Uterus (tissue), 2 donors: Measurements from ENCODE around the gene GALNT14.

ENCODE experiments used
- POLR2A ChIP-seq, 2 donors: fragments of 450-650 bp; IDR thresholded peaks; one replicate each; pipeline ENCODE4 v1.6.1; 2016; ENCODE audit warnings: antibody characterized with exemption in 2 of 2, mild to moderate bottlenecking in 1 of 2, moderate library complexity in 1 of 2
- TF ChIP-seq, protein P1 (sequence below), 4 experiments: fragments of 200-600 bp in 2 of 4; fragments of 450-650 bp in 2 of 4; sonication (generic) in 2 of 4; IDR thresholded peaks; one replicate each; pipeline ENCODE4 v1.5.1; 2016 to 2019; ENCODE audit warnings: antibody characterized with exemption in 4 of 4, mild to moderate bottlenecking in 2 of 4, moderate library complexity in 1 of 4

DNA sequence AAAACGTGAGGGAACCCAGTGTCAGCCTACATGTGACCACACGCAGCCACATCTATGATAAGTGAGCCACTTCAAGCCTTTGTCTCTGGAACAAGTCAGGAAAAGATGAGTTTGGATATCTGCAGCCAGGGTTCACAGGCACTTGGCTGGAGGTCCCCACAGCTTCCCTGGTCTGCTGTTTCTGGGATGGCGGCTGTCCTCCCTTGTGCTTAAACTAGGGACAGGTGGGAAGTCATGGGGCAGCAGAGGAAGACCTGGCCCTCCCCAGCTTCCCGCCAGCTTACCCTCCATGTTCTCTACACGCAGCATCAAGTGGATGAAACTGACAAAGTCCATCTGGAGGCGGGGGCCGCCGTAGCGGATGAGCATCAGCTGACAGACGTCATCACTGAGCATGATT is 38.5 kb upstream of the GALNT14 start:
- TF ChIP-seq POLR2A (IDR thresholded peaks at IDR 0.05) = no peak
- TF ChIP-seq, protein P1, sequence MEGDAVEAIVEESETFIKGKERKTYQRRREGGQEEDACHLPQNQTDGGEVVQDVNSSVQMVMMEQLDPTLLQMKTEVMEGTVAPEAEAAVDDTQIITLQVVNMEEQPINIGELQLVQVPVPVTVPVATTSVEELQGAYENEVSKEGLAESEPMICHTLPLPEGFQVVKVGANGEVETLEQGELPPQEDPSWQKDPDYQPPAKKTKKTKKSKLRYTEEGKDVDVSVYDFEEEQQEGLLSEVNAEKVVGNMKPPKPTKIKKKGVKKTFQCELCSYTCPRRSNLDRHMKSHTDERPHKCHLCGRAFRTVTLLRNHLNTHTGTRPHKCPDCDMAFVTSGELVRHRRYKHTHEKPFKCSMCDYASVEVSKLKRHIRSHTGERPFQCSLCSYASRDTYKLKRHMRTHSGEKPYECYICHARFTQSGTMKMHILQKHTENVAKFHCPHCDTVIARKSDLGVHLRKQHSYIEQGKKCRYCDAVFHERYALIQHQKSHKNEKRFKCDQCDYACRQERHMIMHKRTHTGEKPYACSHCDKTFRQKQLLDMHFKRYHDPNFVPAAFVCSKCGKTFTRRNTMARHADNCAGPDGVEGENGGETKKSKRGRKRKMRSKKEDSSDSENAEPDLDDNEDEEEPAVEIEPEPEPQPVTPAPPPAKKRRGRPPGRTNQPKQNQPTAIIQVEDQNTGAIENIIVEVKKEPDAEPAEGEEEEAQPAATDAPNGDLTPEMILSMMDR (IDR thresholded peaks at IDR 0.05) = no peak
